NCI-H1048 (cell line): ENCODE results near the gene EMC6.
"Not testable (repeated sequence)": the region's sequence is repeated elsewhere in the genome, so short reads cannot be mapped to it uniquely, and the experiment has no call there.

Experiments used
- DNase-seq: peaks from one replicate; lab custom pipeline; 2025; lab: John Stamatoyannopoulos, UW

The EMC6 gene

DNA sequence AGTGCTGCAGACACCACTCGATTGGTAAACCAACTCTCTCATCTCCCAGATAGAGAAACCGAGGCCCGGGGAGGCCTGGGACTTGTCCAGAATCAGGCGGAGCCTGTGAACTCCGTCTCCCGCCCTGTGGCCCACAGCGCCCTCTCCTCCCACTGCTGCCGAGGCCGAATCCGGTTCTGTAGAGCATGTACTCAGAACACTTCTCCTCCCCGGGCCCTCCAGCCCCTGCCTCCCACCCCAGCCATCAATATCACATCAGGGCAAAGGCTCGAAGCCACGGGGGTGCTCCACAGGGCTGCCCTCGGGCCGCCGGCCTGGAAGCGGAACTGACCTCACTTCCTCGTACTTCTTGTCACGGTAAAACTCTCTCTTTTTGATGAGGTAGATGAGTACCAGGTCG lies 13.0 kb downstream of the EMC6 start:
- no peak for DNase-seq

DNA sequence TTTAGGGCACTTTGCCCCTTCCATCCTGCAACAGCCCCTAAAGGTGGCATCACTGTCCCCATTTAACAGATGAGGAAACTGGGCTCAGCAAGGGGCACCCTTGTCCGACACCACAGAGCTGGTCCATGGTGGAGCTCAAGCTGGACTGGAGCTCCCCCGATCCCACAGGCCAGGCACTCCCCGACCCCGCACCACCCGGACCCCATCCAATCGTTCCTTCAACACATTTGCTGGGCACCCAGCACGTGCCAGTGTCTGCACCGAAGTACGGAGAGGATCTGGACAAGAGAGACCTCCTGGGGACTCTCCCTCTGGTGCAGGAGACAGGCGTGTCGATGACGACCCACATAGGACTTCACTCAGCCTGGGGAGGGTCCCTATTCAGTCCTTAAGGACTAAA lies 13.4 kb downstream of the EMC6 start:
- no peak for DNase-seq

DNA sequence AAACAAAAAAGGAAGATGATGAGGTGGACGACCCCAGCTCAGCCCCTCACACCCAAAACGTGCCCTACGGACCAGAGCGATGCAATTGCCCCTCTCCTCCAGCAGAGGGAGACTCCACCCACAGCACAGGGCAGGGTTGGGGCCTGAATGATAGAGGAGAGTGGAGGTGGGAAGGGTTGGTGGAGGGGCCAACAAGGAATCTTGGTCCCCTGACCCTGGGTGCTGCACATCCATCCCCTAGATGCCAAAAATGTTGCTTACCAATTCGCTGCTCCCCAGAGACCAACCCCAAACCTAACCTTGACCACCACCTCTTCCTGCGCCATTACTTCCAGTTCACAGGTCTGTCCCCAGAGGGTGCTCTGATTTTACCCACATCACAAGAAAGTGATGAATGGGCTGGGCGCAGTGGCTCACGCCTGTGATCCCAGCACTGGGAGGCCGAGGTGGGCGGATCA lies 14.5 kb downstream of the EMC6 start:
- no peak for DNase-seq

DNA sequence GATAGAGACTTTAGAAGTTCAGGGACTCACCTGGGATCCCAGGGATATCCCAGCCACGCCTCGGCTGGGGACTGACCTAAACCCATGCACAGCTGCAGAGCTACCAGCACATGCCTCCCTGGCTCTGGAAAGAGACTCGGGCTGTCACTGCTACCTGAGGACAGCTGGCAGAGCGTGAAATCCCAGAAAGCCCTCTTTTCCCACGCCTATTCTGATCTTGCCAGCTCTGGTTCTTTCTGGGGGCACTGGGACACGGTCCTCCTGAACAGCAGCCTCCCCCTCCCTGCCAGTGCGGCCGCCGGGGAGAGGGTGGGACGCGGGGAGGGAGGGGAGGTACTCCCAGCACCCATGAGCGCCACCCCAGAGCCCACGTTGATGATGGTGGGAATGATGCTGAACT lies 16.6 kb downstream of the EMC6 start:
- no peak for DNase-seq

DNA sequence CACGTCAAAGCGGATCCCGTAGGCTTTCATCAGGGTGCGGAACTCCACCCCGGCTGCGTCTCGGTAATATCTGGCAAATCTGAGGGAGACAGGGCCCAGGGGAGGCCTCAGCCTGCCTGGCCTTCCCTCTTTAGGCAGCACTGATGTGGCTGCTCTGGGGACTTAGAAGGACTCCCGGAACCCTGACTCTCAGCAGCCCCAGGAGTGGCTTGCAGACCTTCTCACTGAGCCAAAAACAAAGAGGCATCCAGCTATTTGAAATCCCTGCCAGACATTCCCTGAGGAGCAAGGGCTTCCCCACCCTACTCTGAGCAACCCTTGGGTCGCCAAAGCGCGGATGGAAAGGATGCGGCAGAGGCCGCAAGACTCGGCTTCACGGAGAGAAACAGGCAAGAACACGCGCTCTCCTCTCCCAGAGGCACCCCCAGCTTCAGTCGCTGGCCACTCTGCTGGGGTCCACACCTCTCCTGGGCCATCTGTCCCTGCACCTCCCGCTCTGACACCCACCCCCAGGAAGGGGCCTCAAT lies 19.5 kb downstream of the EMC6 start:
- no peak for DNase-seq

DNA sequence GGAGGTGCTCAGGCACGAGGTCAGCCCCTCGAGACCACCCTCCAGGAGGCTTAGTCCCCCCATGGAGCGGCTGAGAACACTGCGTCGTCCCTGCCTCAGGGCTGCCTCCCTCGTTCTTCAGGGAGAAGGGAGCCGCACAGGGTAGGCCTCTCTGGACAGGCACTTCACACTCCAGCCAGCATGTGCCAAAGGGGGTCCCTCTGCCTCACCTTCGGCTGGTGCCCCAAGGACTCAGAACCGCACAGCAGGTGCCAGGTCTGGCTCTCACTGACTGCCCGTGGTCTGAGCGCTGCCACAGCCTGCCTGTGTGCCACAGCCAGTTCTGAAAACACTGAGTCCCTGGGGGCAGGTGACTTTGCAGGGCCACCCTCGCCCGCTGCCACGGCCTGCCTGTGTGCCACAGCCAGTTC lies 20.2 kb downstream of the EMC6 start:
- no peak for DNase-seq

DNA sequence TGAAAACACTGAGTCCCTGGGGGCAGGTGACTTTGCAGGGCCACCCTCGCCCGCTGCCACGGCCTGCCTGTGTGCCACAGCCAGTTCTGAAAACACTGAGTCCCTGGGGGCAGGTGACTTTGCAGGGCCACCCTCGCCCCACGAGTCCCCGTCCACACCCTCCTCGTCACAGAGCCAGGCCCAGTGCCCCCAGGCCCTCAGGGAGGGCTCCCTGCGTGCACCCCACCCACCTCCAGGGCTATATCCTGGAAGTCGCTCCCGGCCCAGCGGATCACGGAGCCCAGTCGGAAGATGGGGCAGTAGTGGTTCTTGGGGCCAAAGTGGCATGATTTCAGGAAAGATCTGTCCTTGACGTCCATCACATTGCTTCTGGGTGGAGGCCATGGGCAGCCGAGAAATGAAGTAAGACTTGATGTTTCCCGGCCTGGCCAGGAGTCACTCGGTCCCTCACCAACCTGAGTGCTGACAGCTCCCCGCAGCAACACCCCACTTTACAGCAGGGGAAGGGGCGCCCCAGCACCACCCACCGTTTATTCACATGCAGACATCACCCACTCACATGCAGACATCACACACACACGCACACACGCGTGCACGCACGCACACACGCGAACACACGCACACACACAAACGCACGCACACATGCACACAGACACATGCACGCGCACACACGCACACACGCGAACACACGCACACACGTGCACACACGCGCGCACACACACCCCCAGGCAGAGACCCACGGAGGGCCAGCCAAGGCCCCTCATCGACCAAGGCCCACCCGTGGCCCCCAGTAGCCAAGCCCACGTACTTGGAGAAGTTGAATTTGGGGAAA lies 20.9 kb downstream of the EMC6 start:
- no peak for DNase-seq

DNA sequence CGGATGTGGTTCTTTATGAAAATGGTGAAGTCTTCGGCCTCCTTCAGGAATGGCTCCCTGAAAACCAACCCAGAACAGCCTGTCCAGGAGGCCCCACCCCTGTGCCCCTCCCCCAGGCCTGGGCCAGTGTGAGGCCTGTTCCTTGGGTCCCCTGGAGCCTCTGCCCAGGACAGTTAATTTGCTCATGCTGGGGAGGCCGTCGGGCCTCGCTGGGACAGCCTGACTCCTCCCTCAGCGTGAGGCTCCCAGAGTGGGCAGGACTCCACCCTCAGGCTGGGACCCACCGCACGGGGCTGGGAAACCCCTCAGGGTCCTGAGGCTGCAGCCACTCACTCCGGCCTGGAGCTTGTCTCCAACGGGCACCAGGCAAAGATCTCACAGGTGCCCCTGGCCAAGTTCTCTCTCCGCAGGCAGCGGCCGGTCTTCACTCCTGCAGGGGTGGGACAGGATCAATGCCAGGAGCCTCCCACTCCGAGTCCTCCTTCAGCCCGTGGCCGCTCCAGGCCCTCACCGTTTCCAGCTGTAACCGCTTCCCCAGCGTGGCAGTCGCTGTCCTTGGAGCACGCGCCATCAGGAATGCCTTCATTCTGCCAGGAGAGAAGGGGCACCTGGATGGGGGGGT lies 21.6 kb downstream of the EMC6 start:
- no peak for DNase-seq

DNA sequence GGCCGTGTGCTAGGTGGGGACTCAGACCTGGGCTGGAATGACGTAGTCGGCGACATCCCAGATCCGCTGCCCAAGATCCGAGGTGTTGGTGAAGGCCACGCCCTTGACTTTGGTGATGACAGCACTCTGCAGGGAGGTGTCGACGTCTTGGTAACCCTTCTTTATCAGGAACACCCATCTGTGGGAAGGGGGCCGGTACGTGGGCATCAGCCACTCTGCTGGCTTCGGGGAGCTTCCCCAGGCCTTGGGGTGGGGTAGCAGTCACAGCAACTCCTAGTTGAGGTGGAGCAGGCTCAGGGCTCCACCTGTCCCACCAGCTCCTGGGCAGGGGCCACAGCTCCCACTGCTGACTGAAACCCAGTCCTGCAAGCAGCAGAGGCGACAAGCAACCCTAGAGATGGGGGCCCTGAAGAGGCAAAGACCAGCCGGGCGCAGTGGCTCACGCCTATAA lies 23.0 kb downstream of the EMC6 start:
- no peak for DNase-seq

DNA sequence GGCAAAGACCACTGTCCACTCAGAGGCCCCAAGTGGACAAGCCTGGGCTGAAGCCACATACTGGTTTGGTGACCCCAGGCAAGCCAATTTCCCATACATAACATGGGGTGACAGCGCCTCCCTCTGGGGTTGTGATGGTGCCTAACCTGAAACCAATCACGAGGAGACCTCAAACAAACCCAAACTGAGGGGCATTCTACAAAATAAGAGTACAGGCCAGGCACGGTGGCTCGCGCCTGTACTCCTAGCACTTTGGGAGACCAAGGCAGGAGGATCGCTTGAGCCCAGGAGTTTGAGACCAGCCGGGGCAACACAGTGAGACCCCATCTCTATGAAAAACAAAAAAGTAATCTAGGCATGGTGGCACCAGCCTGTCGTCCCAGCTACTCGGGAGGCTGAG lies 23.7 kb downstream of the EMC6 start:
- no peak for DNase-seq

DNA sequence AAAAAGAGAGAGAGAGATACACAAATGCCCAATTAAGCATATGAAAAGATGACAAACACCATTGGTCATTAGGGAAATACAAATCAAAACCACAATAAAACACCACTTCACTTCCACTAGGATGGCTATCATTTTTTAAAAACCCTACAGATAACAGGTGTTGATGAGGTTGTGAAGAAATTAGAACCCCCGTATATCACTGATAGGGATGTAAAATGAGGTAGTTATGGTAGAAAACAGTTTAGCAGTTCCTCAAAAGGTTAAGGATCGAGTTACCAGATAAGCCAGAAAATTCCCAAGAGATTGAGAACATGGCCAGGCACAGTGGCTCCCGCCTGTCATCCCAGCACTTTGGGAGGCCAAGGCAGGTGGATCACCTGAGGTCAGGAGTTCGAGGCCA lies 24.5 kb downstream of the EMC6 start:
- no peak for DNase-seq

DNA sequence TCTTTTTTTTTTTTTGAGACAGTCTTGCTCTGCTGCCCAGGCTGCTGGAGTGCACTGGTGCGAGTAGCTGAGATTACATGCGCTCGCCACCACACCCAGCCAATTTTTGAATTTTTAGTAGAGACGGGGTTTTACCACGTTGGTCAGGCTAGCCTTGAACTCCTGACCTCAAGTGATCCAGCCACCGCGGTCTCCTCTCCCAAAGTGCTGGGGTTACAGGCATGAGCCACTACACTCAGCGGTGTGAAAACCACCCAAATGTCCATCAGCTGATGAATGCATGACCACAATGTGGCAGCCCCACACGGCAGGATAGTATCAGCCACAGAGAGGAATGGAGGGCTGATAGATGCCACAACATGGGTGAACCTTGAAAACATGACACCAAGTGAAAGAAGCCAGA lies 25.2 kb downstream of the EMC6 start:
- no peak for DNase-seq

DNA sequence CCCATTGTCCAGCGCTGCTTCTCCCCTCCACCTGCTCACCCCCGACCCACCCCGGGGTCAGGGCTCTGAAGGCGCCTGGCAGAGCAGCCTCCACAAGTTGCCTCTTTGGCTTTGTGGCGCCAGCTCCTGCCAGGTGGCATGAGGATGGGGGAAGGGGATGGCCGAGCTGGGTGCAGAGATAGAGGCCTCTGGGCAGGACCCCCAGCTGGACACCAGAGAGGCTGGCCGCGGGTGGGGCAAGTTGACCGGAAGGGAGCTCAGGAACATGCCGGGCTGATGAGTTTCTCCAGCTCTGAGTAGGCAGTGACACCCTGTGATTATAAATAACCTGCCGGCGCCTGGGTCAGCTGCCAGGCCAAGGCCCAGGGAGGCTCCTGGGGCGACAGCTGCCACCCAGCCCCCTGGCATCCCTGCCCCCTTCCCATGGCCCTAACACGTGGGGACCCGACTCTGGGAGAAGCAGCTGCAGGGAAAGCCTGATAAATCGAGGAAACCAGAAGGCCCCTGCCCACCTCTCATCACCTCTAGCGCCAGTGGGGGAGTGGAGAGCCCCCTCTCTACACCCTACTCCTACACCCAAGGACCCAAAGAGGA lies 26.6 kb downstream of the EMC6 start:
- no peak for DNase-seq

DNA sequence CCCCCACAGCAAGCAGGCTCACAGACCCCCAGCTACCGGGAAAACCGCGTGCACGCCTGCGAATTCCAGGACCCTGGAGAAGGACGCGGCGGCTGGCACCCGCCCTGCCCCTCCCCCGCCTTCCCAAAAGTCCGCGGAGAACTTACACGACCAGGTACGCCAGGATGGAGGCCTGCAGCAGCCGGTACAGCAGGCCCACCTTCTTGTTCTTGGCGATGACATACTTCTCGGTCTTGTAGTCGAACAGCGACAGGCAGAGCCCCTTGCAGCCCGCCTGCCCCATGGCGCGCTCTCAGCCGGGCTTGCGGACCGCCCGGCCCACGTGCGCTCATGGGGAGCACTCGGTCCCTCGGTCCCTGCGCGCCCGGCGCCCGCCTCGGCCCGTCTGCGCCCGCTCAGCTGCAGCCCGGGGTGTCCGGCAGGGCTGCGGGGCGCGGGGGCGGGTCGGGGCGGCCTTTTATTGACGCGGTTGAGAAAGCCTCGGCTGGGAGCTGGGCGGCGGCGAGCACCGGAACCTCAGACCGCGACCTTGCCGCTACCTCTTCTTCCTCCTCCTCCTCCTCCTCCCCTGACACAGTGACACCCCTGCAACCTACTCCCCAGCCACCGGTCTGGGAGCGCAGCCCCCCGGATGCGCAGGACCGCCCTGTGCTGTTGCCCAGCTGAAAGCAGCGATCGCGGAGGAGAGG lies 27.3 kb downstream of the EMC6 start, which contains the start of gene P2RX5:
Gene P2RX5, minus strand, starts transcription at position 433 of the 689 bp plus-strand sequence. Its CDS starts 150 bp downstream, at position 283.
- DNase-seq, result no peak

DNA sequence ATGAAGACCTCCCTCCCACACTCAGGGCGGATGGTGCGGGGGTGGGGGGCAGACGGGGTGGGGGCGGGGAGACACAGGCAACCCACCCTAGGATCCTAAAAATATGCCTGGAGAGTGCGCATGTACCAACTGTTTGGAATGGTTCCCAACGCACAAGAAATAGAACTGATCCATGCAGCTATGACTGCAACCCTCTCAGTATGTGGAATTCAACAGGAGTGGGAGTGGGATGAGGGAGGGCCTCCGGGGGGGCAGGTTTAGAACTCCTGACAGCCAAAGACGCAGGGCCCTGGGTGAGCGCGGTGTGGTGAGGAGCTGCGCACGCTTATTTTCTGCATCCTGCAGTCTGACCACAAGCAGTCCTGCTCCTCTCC lies 28.5 kb downstream of the EMC6 start:
- DNase-seq, result no peak

DNA sequence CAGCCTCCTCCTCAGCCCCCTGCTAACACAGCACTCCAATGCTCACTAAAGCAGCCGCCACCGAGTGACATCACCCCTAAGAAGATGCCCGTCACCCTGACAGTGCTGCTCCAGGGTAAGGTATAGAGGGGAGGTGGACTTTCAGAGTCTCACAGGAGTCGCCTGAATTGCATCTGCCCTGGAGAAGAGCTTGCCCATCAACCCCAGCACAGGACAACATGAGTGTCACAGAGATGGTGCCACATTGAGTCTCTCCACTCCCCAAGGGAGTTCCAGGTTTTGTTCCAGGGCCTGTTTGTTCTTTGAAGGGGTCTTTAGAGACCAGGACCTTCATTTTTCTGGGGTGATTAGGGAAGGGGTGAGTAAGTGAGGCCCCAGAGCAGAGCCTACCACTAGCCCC lies 29.5 kb downstream of the EMC6 start:
- no peak for DNase-seq

DNA sequence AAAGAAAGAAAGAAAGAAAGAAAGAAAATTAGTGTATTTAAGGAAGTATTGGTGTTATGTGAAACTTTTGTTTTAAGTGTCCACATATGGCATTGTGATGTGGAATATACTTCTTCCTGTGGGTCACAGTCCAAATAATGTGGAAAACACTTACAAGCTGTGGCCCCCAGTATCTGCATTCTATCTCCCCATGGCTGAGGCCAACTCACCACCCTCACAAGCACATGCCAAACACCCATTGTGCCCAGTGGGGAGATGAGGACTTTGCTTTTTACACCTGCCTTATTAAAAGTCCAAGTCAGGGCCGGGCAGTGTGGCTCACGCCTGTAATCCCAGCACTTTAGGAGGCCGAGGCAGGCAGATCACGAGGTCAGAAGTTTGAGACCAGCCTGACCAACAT lies 31.3 kb downstream of the EMC6 start:
- DNase-seq, result no peak

DNA sequence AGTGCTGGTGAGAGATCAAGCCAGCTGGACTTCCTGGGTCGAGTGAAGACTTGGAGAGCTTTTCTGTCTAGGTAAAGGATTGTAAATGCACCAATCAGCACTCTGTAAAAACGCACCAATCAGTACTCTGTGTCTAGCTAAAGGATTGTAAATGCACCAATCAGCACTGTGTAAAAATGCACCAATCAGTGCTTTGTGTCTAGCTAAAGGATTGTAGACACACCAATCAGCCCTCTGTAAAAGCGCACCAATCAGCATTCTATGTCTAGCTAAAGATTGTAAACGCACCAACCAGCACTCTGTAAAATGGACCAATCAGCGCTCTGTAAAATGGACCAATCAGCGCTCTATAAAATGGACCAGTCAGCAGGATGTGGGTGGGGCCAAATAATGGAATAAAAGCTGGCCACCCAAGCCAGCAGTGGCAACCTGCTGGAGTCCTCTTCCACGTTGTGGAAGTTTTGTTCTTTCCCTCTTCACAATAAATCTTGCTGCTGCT lies 33.5 kb downstream of the EMC6 start:
- not testable (repeated sequence) for DNase-seq

DNA sequence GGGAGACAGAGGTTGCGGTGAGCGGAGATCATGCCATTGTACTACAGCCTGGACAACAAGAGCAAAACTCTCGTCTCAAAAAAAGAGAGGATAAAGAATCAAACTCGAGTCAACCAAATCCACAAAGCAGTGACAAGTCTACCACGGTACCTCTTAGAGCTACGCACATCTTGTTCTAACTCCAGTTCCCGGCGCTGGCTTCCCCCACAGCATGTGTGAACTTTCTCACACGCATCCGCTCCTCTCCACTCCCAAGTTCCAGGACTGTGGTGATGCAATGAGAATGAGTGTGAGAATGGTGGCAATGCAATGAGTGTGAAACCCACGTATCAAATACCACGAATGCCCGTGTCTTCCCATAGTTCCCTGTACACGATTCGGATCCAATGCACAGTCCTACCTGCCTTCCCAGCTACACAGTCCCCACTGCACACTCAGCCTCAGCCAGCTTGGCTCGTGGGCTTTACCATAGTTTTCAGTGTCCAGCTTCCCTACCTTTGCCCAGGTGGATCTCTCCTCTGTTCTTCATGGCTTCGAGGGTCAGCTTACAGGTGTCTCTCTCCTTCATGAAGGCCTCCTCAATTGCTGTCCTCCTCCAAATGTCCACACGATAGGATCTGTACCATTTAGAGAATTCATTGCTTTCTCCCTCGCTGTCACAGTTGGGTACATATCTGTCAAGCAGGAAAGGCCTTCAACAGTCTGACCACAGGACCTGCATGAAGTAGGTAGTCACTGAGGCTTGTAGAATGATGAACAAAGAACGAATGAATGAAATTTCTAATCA lies 36.5 kb downstream of the EMC6 start:
- no peak for DNase-seq

DNA sequence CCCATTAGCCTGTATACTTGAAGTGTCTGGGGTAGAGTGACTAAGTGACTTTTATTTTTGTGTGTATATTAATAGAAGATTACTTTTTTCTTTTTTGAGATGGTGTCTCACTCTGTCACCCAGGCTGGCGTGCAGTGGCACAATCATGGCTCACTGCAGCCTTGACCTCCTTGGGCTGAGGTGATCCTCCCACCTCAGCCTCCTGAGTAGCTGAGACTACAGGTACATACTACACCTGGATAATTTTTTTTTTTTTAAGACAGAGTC lies 37.0 kb downstream of the EMC6 start:
- DNase-seq, result not testable (repeated sequence)

DNA sequence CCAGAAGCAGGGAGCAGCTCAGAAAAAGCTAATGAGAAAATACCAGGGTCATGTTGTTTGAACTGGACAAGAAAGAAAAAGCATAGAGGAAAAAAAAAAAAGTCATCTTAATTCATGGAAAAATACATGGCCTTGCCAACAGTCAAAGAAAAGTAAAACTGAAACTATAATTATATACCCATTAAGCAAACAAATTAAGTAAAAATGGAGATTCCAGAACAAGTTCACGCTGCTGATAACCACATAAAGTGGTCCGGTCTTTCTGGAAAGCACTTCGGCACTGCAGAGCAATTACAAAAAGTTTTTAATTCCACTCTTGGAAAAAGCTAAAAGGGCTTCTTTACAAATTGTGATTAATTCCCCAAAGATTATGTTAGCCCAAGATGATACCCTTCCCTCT lies 39.8 kb downstream of the EMC6 start:
- no peak for DNase-seq

DNA sequence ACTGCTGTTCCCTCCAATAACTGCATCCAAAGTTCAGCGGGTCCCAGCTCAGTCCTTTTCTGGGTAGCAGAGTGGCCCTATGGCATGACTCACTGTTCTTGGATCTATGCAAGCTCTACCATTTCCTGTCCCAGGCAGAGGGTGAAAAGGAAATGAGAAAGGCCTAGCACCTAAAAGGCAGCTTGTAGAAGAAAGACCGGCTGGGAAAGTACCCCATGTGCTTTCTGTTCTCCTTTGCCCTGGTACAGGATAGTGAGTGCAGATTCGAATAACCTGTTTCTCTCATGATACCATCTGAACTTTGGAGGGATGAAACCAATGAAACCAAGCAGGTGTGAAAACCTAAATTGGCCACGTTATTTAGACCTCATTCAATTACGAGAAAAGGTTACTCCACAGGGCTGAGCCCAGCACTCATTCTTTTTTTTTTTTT lies 42.4 kb downstream of the EMC6 start:
- no peak for DNase-seq
